ENCODE results near the gene CHAF1B.
"Not testable (repeated sequence)": the region's sequence is repeated elsewhere in the genome, so short reads cannot be mapped to it uniquely, and the experiment has no call there.

CHAF1B gene

DNA sequence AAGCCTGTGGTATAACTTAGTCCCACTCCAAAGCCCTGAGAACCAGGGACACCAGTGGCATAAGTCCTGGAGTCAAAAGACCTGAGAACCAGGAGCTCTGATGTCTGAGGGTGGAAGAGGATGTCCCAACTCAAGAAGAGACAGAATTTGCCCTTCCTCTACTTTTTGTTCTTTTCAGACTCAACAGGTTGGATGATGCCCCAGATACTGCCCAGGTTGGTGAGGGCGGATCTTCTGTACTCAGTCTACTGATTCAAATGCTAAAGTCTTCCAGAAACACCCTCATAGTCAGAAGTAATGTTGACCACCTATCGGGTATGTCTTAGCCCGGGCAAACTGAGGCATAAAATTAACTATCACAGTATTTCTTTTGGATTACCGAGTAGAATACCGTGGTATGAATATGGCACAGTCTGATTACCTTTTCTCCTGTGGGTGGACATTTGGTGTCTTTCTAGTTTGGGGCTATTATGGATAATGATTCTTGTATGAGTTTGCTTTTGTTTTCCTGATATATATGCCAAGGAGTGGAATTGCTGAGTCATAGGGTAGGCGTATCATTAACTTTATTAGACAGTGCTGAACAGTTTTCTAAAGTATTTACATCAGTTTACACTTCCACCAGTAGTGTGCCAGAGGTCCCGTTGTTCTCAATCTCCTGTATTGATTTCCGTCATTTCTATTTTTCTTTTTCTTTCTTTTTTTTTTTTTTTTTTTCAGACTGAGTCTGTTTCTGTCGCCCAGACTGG, 3.2 kb upstream of the CHAF1B start:
- no peak for TF ChIP-seq CTCF (IDR thresholded peaks at IDR 0.05; ENCODE audit: borderline replicate concordance, extremely low read depth, low read length, poor library complexity, severe bottlenecking)
- no peak for TF ChIP-seq EZH2 (IDR thresholded peaks at IDR 0.05; ENCODE audit: borderline replicate concordance, low read depth, low read length, severe bottlenecking)
- Histone ChIP-seq H3K9ac (ENCODE audit: low read depth, low read length) (no peak overlapping the region), H4K20me1 (ENCODE audit: insufficient read depth, low read length) (no peaks in the 10 kb centered on the region; the same call in 1 of the 2 replicates), H3K79me2 (ENCODE audit: insufficient read depth, low read length) (peaks cover 16% of the 10 kb centered on the region), H3K4me1 (ENCODE audit: insufficient read depth, low read length) (peaks cover 19% of the 10 kb centered on the region), H2AFZ (ENCODE audit: low read depth, low read length) (no peak overlapping the region), H3K27ac (ENCODE audit: low read length) (no peak overlapping the region), H3K9me3 (ENCODE audit: insufficient read depth, low read length, severe bottlenecking) (no peaks in the 10 kb centered on the region), H3K36me3 (ENCODE audit: insufficient read depth, low read length) (peaks cover 19% of the 10 kb centered on the region), H3K4me3 (ENCODE audit: low read depth in 1 of 2, low read length in 2 of 2) (no peak overlapping the region), H3K4me2 (ENCODE audit: insufficient read depth, low read length) (no peak overlapping the region), H3K27me3 (ENCODE audit: insufficient read depth, low read length, poor library complexity) (no peaks in the 10 kb centered on the region)
- DNase-seq (no peak), ATAC-seq (ENCODE audit: insufficient read depth, low read depth) (no peak)

DNA sequence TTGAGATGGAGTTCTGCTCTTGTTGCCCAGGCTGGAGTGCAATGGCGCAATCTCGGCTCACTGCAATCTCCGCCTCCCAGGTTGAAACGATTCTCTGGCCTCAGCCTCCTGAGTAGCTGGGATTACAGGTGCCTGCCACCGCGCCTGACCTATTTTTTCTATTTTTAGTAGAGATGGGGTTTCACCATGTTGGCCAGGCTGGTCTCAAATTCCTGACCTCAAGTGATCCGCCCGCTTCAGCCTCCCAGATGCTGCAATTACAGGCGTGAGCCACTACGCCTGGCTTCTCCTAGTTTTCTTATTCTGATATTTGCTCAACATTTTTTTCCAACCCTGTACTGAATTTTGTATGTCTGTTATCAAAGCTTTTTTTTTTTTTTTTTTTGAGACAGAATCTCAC, 2.5 kb upstream of the CHAF1B start:
- H3K27ac ChIP-seq (ENCODE audit: low read length); H3K4me3 ChIP-seq (ENCODE audit: low read depth in 1 of 2, low read length in 2 of 2); DNase-seq; H3K27me3 ChIP-seq (ENCODE audit: insufficient read depth, low read length, poor library complexity); H3K9ac ChIP-seq (ENCODE audit: low read depth, low read length); H4K20me1 ChIP-seq (ENCODE audit: insufficient read depth, low read length); H3K9me3 ChIP-seq (ENCODE audit: insufficient read depth, low read length, severe bottlenecking); H2AFZ ChIP-seq (ENCODE audit: low read depth, low read length); H3K4me2 ChIP-seq (ENCODE audit: insufficient read depth, low read length); ATAC-seq (ENCODE audit: insufficient read depth, low read depth): not testable (repeated sequence)
- peaks cover 26% of the 10 kb centered on the region for H3K4me1 ChIP-seq (ENCODE audit: insufficient read depth, low read length)
- H3K36me3 ChIP-seq (ENCODE audit: insufficient read depth, low read length) = peaks cover 18% of the 10 kb centered on the region
- H3K79me2 ChIP-seq (ENCODE audit: insufficient read depth, low read length) = peaks cover 23% of the 10 kb centered on the region

- H3K27me3 ChIP-seq (ENCODE audit: insufficient read depth, low read length, poor library complexity) = no peaks in the 10 kb centered on the region
- peaks cover 38% of the 10 kb centered on the region for H3K4me1 ChIP-seq (ENCODE audit: insufficient read depth, low read length)
- no peak for TF ChIP-seq CTCF (IDR thresholded peaks at IDR 0.05; ENCODE audit: borderline replicate concordance, extremely low read depth, low read length, poor library complexity, severe bottlenecking)
- TF ChIP-seq EZH2 (IDR thresholded peaks at IDR 0.05; ENCODE audit: borderline replicate concordance, low read depth, low read length, severe bottlenecking) = no peak
- H3K27ac ChIP-seq (ENCODE audit: low read length) = no peak overlapping the region
- peak overlapping the region; percentile 89 to 96; a peak in 3 of 4 replicates for H3K4me3 ChIP-seq (ENCODE audit: low read depth in 1 of 2, low read length in 2 of 2)
- no peaks in the 10 kb centered on the region for H3K9me3 ChIP-seq (ENCODE audit: insufficient read depth, low read length, severe bottlenecking)
- ATAC-seq (ENCODE audit: insufficient read depth, low read depth) (peak; percentile 41), DNase-seq (no peak)
- peaks cover 38% of the 10 kb centered on the region for H3K79me2 ChIP-seq (ENCODE audit: insufficient read depth, low read length)
- H3K36me3 ChIP-seq (ENCODE audit: insufficient read depth, low read length) = peaks cover 37% of the 10 kb centered on the region
- H4K20me1 ChIP-seq (ENCODE audit: insufficient read depth, low read length) = peaks cover 5% of the 10 kb centered on the region; the same call in 1 of the 2 replicates
- H2AFZ ChIP-seq (ENCODE audit: low read depth, low read length) = peak overlapping the region; percentile 82
- H3K9ac ChIP-seq (ENCODE audit: low read depth, low read length) = no peak overlapping the region
- H3K4me2 ChIP-seq (ENCODE audit: insufficient read depth, low read length) = peak overlapping the region; percentile 84; the same call in 1 of the 2 replicates
These were observed 333 bp upstream of the CHAF1B start for GRCh38 chr21:36384885-36385232.

DNA sequence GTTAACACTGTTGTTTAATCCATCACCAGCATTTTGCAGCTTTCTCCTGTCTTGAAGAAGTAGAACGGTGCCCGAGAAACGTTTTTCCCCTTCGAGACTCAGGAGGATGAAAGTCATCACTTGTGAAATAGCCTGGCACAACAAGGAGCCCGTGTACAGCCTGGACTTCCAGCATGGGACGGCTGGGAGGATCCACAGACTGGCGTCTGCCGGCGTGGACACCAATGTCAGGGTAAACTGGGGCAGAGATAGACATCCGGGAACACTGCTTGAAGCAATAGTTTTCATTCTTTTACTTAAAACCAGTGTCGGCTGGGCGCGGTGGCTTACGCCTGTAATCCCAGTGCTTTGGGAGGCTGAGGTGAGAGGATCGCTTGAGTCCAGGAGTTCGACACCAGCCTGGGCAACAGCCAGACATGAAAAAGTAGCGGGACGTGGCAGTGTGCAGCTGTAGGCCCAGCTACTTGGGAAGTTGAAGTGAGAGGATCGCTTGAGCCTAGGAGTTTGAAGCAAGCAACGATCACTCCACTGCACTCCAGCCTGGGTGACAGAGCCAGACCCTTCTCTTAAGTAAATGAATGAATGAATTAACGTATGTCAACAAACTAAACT, 945 bp downstream of the CHAF1B start:
- DNase-seq = no peak
- H2AFZ ChIP-seq (ENCODE audit: low read depth, low read length) = peak overlapping the region; percentile 82
- peaks cover 50% of the 10 kb centered on the region for H3K36me3 ChIP-seq (ENCODE audit: insufficient read depth, low read length)

More for the DNA sequence above, 945 bp downstream of the CHAF1B start:
- Histone ChIP-seq H3K9ac (ENCODE audit: low read depth, low read length) (peak overlapping the region; percentile 78), H3K79me2 (ENCODE audit: insufficient read depth, low read length) (peaks cover 38% of the 10 kb centered on the region), H3K27me3 (ENCODE audit: insufficient read depth, low read length, poor library complexity) (no peaks in the 10 kb centered on the region), H3K4me3 (ENCODE audit: low read depth in 1 of 2, low read length in 2 of 2) (peak overlapping the region; percentile 89 to 96), H3K27ac (ENCODE audit: low read length) (peak overlapping the region; percentile 79), H3K9me3 (ENCODE audit: insufficient read depth, low read length, severe bottlenecking) (peaks cover 1% of the 10 kb centered on the region), H3K4me1 (ENCODE audit: insufficient read depth, low read length) (peaks cover 38% of the 10 kb centered on the region), H4K20me1 (ENCODE audit: insufficient read depth, low read length) (peaks cover 5% of the 10 kb centered on the region; the same call in 1 of the 2 replicates), H3K4me2 (ENCODE audit: insufficient read depth, low read length) (peak overlapping the region; percentile 84)
- no peak for ATAC-seq (ENCODE audit: insufficient read depth, low read depth)
- no peak for TF ChIP-seq EZH2 (IDR thresholded peaks at IDR 0.05; ENCODE audit: borderline replicate concordance, low read depth, low read length, severe bottlenecking)
